ENCODE results near the gene KHK. TPM values are rescaled to one million over a fixed set of nuclear protein-coding genes. Genes with fewer than 3 reads are reported as not detected.
"Not testable (repeated sequence)": the region's sequence is repeated elsewhere in the genome, so short reads cannot be mapped to it uniquely, and the experiment has no call there.

Gene KHK
- total RNA-seq, 1 donor from 2014 or later, result 3.4 TPM

GRCh38 chr2:27095745-27096651 lies 9.4 kb downstream of the KHK start:
- peak; percentile 75 for DNase-seq (ENCODE audit: low spot score)

- DNase-seq (ENCODE audit: low spot score), result no peak
These were observed 10.3 kb downstream of the KHK start for GRCh38 chr2:27096748-27097297.

GRCh38 chr2:27097341-27097740 lies 10.8 kb downstream of the KHK start:
- DNase-seq (ENCODE audit: low spot score), result no peak

- no peak for DNase-seq (ENCODE audit: low spot score)
These were observed 12.9 kb downstream of the KHK start for GRCh38 chr2:27099334-27099955.

GRCh38 chr2:27100036-27100435 lies 13.5 kb downstream of the KHK start:
- no peak for DNase-seq (ENCODE audit: low spot score)

- DNase-seq (ENCODE audit: low spot score), result no peak
These were observed 15.8 kb downstream of the KHK start for GRCh38 chr2:27102329-27102728.

GRCh38 chr2:27105981-27106380 lies 19.4 kb downstream of the KHK start:
- no peak for DNase-seq (ENCODE audit: low spot score)

- DNase-seq (ENCODE audit: low spot score), result no peak
These were observed 21.6 kb downstream of the KHK start for GRCh38 chr2:27108221-27108620.

GRCh38 chr2:27109083-27109482 lies 22.5 kb downstream of the KHK start:
- no peak for DNase-seq (ENCODE audit: low spot score)

- not testable (repeated sequence) for DNase-seq (ENCODE audit: low spot score)
These were observed 24.2 kb downstream of the KHK start for GRCh38 chr2:27110603-27111352.

GRCh38 chr2:27111392-27112078 lies 25.0 kb downstream of the KHK start:
- not testable (repeated sequence) for DNase-seq (ENCODE audit: low spot score)

GRCh38 chr2:27115519-27115918 lies 28.9 kb downstream of the KHK start:
- no peak for DNase-seq (ENCODE audit: low spot score)

GRCh38 chr2:27117995-27118524 lies 31.5 kb downstream of the KHK start:
- no peak for DNase-seq (ENCODE audit: low spot score)

- no peak for DNase-seq (ENCODE audit: low spot score)
These were observed 32.2 kb downstream of the KHK start, which contains the start of gene CGREF1 for GRCh38 chr2:27118525-27119329. CGREF1 (minus strand) TSS chr2:27119128; CDS start chr2:27104366, 14,762 bp downstream.

- DNase-seq (ENCODE audit: low spot score), result not testable (repeated sequence)
These were observed 32.7 kb downstream of the KHK start for GRCh38 chr2:27119330-27119670.

- no peak for DNase-seq (ENCODE audit: low spot score)
These were observed 35.3 kb downstream of the KHK start for GRCh38 chr2:27121906-27122305.

- no peak for DNase-seq (ENCODE audit: low spot score)
These were observed 36.2 kb downstream of the KHK start for GRCh38 chr2:27122791-27123190.

GRCh38 chr2:27123302-27124150 lies 37.0 kb downstream of the KHK start, which contains the start of gene ABHD1:
ABHD1 (plus strand) TSS chr2:27123815; CDS start chr2:27123949, 134 bp downstream.
- DNase-seq (ENCODE audit: low spot score), result peak; percentile 19

- no peak for DNase-seq (ENCODE audit: low spot score)
These were observed 38.5 kb downstream of the KHK start for GRCh38 chr2:27125104-27125503.

All from umbilical cord (tissue), 2 donors.